Measurements from ENCODE around the gene CLDN10.
"Not testable (repeated sequence)": the region's sequence is repeated elsewhere in the genome, so short reads cannot be mapped to it uniquely, and the experiment has no call there.

The CLDN10 gene, protein sequence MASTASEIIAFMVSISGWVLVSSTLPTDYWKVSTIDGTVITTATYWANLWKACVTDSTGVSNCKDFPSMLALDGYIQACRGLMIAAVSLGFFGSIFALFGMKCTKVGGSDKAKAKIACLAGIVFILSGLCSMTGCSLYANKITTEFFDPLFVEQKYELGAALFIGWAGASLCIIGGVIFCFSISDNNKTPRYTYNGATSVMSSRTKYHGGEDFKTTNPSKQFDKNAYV

DNA sequence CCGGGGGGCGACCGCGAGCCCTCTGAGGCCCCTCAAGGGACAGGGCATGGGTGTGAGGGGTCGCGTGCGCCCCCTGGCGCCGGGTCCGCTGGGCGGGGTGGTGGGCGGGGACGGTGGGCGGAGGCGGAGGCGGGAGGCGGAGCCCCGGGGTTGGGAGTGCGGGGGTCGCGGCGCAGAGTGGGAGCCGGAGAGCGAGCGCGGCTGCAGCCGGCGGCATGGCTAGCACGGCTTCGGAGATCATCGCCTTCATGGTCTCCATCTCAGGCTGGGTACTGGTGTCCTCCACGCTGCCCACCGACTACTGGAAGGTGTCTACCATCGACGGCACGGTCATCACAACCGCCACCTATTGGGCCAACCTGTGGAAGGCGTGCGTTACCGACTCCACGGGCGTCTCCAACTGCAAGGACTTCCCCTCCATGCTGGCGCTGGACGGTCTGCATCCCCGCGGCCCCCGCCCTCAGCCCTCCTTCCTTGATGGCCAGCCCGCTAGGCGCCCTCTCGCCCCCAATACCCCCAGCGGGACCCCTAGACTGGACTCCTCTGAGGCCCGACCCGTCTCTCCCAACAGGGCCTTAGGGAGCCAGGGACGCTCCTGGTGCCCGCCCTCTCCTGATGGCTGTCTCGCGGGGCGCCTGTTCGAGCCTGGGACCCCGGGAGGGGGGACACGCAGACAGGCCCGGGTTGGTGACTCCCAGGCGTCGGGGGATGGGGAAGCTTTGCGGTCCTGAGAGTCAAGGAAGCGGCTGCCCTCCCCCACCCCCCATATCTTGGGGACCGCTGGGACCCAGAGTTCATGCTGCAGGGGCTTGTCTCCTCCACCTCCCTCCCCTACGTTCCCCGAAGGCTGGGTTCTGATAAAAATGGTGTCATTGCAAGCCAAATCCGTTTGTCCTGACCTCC is at the start of gene CLDN10:
Gene CLDN10, plus strand, starts transcription at position 182 of the 903 bp plus-strand sequence. Its CDS starts 34 bp downstream, at position 216.
- no peak for DNase-seq

DNA sequence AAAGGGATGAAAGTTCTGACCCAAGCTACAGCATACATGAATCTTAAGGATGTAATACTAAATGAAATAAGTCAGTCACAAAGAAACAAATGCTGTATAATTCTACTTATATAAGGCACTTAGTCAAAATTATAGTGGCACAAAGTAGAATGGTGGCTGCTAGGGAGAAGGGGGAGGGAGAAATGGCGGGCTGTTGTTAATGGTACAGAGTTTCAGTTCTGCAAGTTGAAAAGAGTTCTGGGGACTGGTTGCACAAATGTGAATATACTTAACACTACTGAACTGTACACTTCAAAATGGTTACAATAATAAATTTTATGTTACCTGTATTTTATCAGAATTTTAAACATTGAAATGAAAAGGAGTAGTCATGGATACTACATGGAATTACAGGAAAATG is 48.9 kb upstream of the CLDN10 start:
- no peak for DNase-seq

DNA sequence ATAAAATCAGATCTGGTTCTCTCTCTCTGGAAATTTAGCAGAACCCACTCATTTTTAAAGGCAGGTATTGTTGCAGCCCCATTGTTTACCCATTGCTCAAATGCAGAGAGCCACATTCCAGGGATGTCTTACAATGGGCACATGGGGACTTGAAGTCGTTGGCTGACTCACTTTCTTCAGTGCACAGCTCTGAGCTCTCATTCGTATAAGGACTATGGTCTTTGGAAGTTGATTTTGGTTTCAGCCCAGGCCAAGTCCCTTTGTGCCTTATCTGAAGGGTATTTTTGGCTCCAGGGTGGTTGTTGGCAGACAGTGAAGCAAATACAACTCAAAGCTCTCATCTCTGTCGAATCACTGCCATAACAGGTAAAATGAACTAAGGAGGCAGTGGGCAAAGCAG is 47.3 kb upstream of the CLDN10 start:
- no peak for DNase-seq

DNA sequence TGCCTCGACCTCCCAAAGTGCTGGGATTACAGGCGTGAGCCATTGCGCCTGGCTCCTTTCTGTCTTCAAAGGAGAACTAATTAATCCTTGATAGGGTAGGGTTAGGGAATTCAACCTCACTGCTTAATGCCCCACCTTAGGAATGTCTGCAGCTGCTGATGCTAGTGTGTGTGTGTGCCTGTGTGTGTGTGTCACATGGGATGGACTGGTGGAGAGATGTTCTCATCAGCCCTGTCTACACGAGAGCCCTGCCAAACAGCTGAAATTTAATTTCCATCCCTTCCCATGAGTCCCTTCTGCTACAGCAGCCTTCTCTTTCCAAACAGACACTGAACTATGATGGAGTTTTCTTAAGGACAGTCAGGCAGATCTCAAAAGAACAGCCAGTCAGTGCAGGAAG is 46.5 kb upstream of the CLDN10 start:
- DNase-seq = no peak

DNA sequence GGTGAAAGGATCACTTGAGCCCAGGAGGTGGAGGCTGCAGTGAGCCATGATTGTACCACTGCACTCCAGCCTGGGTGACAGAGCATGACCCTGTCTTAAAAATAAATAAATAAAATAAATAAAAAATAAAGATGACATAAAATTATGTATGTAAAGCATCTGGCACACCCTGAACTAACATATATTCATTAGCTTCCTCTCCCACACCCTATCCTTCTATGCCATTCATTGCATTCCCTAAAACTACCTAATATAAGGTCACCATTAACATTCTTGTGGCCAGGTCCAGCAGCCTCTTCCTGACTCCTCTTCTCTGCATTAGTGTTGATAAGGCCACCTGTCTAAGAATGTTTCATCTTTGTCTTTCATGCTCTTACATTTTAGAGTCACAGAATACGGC is 44.5 kb upstream of the CLDN10 start:
- no peak for DNase-seq

GRCh38 chr13:95508996-95509395 is 43.5 kb upstream of the CLDN10 start:
- DNase-seq = no peak

GRCh38 chr13:95509521-95510310 is 42.8 kb upstream of the CLDN10 start:
- DNase-seq = no peak

DNA sequence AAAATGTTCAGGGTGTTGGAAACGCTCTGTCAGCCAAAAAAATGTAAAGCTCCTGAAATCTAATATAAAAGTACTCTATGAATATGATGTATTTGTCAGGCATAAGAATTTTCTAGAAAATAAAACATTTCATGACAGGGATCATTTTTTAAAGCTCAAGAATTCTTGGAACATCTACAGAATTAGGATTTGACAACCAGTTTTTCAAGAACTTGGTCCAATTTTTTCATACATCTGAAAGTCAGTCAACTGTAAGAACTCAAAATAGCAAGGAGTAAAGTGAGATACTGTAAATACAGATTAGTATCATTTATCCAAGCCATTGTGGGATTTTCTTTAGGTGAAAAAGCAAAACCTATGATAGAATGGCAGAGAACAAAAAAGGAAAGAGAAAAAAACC is 41.6 kb upstream of the CLDN10 start:
- DNase-seq = no peak

DNA sequence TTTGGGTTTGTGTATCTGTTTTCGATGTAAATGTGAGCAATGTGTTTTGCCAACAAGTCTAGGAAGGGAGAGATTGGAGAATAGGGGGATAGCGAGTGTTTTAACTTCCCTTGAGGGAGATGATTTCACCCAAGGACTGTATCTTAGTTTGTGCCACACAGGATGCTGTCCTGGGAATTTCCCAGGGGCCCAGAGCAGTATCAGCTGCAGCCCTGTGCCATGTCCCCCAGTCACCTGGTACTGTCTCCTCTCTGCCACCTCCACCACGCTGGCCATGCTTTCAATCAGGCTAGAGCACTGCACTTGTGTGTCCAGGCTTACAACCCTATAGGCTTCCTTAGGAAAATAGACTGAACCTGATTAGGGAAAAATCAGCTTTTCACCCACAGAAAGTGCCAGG is 40.1 kb upstream of the CLDN10 start:
- DNase-seq = no peak

GRCh38 chr13:95512957-95513356 is 39.6 kb upstream of the CLDN10 start:
- no peak for DNase-seq

GRCh38 chr13:95515606-95516005 is 36.9 kb upstream of the CLDN10 start:
- DNase-seq = not testable (repeated sequence)

- no peak for DNase-seq
Observed at GRCh38 chr13:95516021-95516420, 36.5 kb upstream of the CLDN10 start.

- DNase-seq = no peak
Observed at GRCh38 chr13:95516492-95516891, 36.0 kb upstream of the CLDN10 start.

DNA sequence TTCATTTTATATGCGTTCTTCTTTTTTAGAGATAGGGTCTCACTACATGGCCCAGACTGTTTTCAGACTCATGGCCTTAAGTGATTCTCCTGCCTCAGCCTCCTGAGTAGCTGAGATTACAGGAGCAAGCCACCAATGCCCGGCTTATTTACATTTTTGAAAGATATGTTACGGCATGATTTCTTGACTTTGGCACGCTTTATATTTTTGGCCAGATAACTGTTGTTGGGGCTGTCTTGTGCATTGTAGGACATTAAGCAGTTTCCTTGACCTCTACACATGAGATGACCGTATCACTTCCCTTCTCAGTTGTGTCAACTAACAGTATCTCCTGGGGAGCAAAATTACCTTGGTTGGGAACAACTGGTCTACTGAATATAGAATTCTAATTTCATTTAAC is 28.9 kb upstream of the CLDN10 start:
- DNase-seq = no peak

- DNase-seq = no peak
Observed at GRCh38 chr13:95524264-95524901, 28.1 kb upstream of the CLDN10 start.

GRCh38 chr13:95527955-95528354 is 24.6 kb upstream of the CLDN10 start:
- DNase-seq = no peak

DNA sequence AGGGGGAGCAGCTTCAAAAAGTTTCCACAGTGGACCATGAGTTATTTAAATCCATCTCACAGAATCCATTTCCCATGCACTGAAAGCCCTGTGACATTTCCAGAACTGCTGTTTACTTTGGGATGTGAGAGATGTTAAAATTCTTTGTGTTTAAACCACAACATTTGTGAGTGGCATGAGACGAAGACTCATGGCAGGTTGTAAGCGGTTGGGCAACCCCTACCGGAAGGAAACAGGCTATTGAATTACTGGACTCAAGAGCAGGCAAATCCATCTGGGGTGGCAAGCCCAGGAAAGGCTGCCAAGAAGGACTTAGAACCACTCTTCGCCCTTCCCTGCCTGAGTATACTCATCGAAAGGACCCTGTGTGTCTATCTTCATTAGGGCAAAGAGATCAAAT is 22.3 kb upstream of the CLDN10 start:
- DNase-seq = no peak

- DNase-seq = no peak
Observed at GRCh38 chr13:95533545-95534160, 18.9 kb upstream of the CLDN10 start.

DNA sequence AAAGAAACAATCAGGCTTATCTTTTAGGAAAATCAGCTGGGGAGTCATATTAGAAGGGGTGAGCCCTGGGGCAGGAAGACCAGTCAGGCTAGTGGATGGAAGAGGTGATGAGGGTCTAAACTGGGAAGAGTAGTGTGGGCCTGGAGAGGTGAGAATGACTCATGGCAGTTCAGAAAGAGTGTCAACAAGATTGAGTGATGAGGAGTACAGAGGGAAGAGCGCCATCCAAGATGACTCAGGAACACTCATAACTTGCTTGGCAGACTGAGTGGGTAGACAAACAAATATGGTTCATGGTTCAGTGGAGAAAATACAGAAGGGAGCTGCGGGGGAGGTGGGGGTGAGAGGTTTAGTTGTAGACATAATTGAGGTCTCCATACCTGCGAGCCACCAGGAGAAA is 17.3 kb upstream of the CLDN10 start:
- DNase-seq = no peak

GRCh38 chr13:95536632-95537241 is 15.8 kb upstream of the CLDN10 start:
- DNase-seq = peak; percentile 9

DNA sequence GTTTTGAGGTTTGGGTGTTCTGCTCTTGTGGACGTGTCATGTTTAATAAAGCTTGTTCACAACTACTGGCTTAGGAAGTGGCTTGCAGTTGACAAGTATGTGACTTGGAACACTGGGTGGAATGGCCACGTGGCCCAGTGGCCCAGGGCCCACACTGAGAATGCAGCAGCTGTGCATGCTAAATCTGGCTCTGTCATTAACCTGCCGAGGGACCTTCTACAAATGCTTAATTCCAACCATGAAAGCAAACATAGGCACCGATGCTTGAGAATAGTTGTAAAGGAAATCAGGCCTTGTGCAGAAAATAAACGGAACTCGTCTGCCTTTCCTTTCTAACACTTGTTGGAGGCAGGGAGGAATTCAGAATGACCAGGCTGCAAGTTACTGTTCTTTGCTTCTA is 11.6 kb upstream of the CLDN10 start:
- no peak for DNase-seq

- no peak for DNase-seq
Observed at GRCh38 chr13:95541308-95541707, 11.2 kb upstream of the CLDN10 start.

All from NCI-H2171 (cell line).